ENCODE data around the gene TCF25.

DNA sequence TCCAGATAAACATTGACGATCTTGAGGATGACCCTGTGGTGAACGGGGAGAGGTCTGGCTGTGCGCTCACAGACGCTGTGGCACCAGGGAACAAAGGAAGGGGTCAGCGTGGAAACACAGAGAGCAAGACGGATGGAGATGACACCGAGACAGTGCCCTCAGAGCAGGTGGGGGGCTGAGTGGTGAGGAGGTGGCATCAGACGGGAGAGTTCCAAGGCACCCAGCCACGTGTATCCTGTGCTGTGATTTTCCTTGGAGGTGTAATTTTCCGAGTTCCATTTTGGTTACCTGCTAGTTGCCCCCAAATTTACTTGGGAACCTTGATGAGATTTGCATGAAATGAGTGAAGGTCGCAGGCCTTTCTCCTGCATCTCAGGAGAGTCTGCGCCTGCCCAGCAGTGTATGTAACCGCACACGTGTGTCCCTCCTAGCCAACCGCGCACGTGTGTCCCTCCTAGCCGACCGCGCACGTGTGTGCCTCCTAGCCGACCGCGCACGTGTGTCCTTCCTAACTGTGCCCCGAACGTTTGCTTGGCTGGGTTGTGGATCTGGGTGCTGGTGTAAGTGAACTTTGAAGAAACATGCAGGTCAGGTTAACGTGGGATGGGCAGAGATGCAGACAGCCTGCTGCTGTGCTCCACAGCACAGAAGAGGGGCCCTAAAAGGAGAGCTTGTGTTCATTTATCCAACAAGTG is 10.1 kb downstream of the TCF25 start:
- TF ChIP-seq, protein P1, sequence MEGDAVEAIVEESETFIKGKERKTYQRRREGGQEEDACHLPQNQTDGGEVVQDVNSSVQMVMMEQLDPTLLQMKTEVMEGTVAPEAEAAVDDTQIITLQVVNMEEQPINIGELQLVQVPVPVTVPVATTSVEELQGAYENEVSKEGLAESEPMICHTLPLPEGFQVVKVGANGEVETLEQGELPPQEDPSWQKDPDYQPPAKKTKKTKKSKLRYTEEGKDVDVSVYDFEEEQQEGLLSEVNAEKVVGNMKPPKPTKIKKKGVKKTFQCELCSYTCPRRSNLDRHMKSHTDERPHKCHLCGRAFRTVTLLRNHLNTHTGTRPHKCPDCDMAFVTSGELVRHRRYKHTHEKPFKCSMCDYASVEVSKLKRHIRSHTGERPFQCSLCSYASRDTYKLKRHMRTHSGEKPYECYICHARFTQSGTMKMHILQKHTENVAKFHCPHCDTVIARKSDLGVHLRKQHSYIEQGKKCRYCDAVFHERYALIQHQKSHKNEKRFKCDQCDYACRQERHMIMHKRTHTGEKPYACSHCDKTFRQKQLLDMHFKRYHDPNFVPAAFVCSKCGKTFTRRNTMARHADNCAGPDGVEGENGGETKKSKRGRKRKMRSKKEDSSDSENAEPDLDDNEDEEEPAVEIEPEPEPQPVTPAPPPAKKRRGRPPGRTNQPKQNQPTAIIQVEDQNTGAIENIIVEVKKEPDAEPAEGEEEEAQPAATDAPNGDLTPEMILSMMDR (tag by site-specific recombination; IDR thresholded peaks at IDR 0.05) = no peak
- no peak for TF ChIP-seq ZNF837 (tag by site-specific recombination; IDR thresholded peaks at IDR 0.05)
- no peak for TF ChIP-seq ZBTB7A (tag by site-specific recombination; IDR thresholded peaks at IDR 0.05; ENCODE audit: low read depth)
- TF ChIP-seq ZNF133 (tag by site-specific recombination; IDR thresholded peaks at IDR 0.05) = no peak
- TF ChIP-seq, protein P2, sequence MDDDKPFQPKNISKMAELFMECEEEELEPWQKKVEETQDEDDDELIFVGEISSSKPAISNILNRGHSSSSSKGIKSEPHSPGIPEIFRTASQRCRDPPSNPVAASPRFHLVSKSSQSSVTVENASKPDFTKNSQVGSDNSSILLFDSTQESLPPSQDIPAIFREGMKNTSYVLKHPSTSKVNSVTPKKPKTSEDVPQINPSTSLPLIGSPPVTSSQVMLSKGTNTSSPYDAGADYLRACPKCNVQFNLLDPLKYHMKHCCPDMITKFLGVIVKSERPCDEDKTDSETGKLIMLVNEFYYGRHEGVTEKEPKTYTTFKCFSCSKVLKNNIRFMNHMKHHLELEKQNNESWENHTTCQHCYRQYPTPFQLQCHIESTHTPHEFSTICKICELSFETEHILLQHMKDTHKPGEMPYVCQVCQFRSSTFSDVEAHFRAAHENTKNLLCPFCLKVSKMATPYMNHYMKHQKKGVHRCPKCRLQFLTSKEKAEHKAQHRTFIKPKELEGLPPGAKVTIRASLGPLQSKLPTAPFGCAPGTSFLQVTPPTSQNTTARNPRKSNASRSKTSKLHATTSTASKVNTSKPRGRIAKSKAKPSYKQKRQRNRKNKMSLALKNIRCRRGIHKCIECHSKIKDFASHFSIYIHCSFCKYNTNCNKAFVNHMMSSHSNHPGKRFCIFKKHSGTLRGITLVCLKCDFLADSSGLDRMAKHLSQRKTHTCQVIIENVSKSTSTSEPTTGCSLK (tag by site-specific recombination; IDR thresholded peaks at IDR 0.05) = no peak
- no peak for TF ChIP-seq ZNF266 (tag by site-specific recombination; IDR thresholded peaks at IDR 0.05; ENCODE audit: low read depth)
- TF ChIP-seq ZNF416 (tag by site-specific recombination; IDR thresholded peaks at IDR 0.05) = no peak
- TF ChIP-seq, protein P3, sequence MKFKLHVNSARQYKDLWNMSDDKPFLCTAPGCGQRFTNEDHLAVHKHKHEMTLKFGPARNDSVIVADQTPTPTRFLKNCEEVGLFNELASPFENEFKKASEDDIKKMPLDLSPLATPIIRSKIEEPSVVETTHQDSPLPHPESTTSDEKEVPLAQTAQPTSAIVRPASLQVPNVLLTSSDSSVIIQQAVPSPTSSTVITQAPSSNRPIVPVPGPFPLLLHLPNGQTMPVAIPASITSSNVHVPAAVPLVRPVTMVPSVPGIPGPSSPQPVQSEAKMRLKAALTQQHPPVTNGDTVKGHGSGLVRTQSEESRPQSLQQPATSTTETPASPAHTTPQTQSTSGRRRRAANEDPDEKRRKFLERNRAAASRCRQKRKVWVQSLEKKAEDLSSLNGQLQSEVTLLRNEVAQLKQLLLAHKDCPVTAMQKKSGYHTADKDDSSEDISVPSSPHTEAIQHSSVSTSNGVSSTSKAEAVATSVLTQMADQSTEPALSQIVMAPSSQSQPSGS (tag by site-specific recombination; IDR thresholded peaks at IDR 0.05; ENCODE audit: low read depth) = no peak

Measured in HEK293 (cell line).